Measurements from ENCODE around the gene DDO.

Gene DDO

GRCh38 chr6:110419028-110419739, 3.8 kb upstream of the DDO start:
- DNase-seq, result no peak

GRCh38 chr6:110418594-110418993, 3.2 kb upstream of the DDO start:
- DNase-seq, result no peak

- DNase-seq, result no peak
Observed at GRCh38 chr6:110414669-110415068, 706 bp downstream of the DDO start.

GRCh38 chr6:110412360-110412759, 3.0 kb downstream of the DDO start:
- no peak for DNase-seq

DNA sequence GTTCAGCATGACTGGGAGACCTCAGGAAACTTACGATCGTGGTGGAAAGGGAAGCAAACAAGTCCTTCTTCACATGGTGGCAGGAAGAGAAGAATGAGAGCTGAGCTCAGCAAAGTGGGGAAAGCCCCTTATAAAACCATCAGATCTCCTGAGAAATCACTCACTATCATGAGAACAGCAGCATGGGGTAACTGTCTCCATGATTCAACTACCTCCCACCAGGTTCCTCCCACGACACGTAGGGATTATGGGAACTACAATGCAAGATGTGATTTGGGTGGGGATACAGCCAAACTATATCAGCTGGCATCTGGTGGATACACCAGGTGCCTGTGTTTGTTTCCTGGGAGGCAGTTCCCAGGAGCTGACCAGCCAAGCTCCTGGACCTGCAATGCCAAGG, 4.9 kb downstream of the DDO start:
- DNase-seq, result no peak

DNA sequence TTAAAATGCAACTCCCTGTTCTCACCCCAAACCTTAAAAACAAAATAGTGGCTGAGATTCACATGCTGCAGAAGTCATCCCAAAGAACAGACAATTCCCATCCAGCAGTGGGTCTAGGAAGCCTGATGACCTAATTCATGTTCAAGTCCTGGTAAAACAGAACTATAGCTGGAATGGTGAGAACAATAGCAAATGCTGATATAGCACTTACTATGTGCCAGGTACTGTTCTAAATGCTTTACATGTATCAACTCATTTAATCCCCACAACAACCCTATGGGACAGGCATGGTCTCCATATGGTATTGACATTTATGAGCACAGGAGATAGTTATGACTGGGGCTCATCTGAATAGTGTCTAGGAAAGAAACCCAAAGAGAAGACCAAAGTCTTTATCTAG, 5.6 kb downstream of the DDO start:
- DNase-seq, result no peak

DNA sequence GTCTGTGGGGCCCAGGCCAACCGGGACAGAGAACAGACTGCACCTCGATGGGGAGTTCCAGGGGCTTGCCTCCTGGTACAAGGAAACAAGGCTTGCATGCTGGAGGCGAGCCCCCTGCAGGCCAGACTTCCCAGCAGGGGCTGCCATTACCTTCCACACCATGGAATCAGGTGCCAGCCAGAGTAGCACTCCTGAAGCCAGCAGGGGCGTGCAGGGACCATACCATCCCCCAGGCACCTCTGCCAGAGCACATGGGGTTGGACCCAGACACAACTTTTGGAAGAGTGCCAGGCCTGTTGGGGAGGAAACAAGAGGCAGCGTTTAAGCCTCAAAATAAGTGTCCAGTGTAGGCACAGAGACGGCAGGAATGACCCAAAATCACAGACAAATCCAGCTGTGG, 6.5 kb downstream of the DDO start:
- no peak for DNase-seq

DNA sequence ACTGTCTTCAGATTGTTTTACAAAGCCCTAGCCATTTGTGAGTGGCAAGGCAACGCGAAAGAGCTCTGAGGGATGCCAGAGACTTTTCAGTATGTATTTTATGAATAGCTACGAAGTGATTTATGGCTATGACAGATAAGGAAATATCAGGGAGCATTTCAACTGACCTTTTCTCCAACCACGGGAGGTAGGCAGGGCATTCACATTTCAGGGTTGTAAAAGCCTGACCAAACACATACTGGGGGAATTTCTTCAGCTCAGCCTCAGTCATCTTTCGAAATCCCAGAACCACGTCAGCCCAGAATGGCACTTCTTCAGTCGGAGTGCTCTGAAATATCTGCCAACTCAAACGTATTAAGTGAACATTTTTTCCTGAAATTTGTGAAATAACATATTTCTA, 10.8 kb downstream of the DDO start:
- no peak for DNase-seq

GRCh38 chr6:110401585-110402176, 13.7 kb downstream of the DDO start:
- DNase-seq, result no peak

- DNase-seq, result no peak
Observed at GRCh38 chr6:110400208-110400607, 15.2 kb downstream of the DDO start.

- no peak for DNase-seq
Observed at GRCh38 chr6:110399219-110400071, 15.9 kb downstream of the DDO start.

- DNase-seq, result no peak
Observed at GRCh38 chr6:110398778-110399177, 16.6 kb downstream of the DDO start.

DNA sequence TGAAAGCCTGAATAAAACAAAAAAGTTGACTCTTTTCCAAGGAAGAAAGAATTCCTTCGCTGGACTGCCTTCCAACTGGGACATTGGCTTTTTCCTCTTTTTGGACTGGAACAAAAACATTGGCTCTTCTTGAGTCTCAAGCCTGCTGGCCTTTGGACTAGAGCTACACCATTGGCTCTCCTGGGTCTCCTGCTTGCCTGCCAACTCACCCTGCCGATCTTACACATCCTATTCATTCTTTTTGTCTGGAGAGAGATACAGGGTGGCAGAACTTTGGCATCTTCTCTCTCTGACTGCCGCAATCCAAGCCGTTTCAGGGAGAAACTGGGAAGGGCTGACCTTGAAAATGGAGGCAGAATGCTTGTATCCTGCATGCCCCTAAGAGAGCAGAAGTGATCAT, 20.2 kb downstream of the DDO start:
- no peak for DNase-seq

DNA sequence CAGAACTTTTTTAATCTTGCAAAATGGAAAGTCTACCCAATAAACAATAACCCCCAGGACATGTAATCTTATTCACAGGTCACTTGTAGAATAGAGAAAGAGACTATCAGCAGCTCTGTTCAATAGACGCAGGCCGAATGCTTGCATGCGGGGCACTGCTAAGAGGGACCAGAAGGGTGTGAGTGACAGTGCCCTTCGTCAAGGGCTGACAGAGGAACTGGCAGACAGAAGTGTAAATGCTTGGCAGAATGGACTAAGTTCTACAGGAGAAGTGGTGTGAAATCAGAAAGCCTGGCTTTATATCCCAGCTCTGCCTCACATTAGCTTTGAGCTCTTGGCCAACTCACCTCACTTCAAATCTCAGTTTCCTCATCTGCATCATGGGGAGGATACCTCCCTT, 21.0 kb downstream of the DDO start:
- no peak for DNase-seq

DNA sequence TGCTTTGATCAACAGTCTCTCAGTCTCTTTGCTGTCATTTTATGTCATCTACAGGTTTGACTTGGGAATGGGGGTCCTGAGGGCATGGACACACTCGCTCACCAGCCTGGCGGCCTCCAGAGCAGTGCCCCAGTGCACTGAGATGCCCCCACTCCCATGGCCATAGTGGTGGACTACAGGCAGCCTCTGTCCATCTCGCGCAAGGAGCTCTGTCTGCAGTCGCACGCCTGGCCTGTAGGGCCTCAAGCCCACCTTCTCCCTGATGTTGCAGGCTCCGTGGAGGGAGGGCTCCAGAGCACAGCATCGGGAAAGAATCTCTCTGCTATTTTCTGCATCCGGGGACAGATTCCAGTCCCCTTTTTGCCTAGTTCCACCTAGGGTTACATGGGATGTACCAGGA, 22.6 kb downstream of the DDO start:
- no peak for DNase-seq

GRCh38 chr6:110390404-110390803, 25.0 kb downstream of the DDO start:
- DNase-seq, result no peak

- no peak for DNase-seq
Observed at GRCh38 chr6:110389689-110390382, 25.5 kb downstream of the DDO start.

- no peak for DNase-seq
Observed at GRCh38 chr6:110387986-110388385, 27.4 kb downstream of the DDO start.

DNA sequence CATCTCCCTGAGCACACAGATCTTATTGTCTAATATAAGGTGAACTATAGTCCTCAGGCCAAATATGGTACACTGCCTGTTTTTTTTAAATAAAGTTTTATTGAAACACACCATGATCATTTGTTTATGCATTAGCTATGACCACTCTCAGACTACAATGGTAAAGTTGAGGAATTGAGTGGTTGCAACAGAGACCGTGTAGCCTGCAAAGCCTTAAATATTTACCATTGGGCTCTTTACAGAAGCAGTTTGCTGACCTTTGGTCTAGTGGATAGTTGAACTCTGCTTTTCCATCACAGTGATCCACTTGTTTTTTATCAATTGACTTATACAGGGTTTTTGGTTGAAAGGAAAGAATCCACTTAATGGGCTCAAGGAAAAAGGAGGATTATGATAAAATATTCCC, 29.9 kb downstream of the DDO start:
- no peak for DNase-seq

- no peak for DNase-seq
Observed at GRCh38 chr6:110378552-110378951, 36.8 kb downstream of the DDO start.

GRCh38 chr6:110369066-110369465, 46.3 kb downstream of the DDO start:
- no peak for DNase-seq

GRCh38 chr6:110368284-110368683, 47.1 kb downstream of the DDO start:
- no peak for DNase-seq

GRCh38 chr6:110367825-110368224, 47.5 kb downstream of the DDO start:
- DNase-seq, result no peak

Measured in cerebellar nuclear complex (tissue), 1 donor.